Fibroblast of lung (primary cell): ENCODE data around the gene XPR1. TPM values are rescaled to one million over a fixed set of nuclear protein-coding genes. Genes with fewer than 3 reads are reported as not detected.

ENCODE experiments used
- DNase-seq, 2 donors: peaks; one replicate each; pipeline versions ENCODE4 v3.0.0 to v3.0.0-alpha.2; 2010; ENCODE audit warnings: low read depth in 2 of 2
- H2AFZ ChIP-seq: 2 replicates; pipeline ENCODE4 v1.5.1; 2012; ENCODE audit warnings: low read length, control low read depth, inconsistent platforms
- H3K27ac ChIP-seq: 2 replicates; pipeline ENCODE4 v1.5.1; 2011; ENCODE audit warnings: low read length, control low read depth; ENCODE audit not compliant: insufficient read depth
- H3K27me3 ChIP-seq: 2 replicates; pipeline ENCODE4 v1.5.1; 2011; ENCODE audit warnings: mild to moderate bottlenecking, low read length; ENCODE audit not compliant: control insufficient read depth, insufficient read depth
- H3K36me3 ChIP-seq: 2 replicates; pipeline ENCODE4 v1.5.1; 2011; ENCODE audit warnings: low read length; ENCODE audit not compliant: control insufficient read depth, insufficient read depth
- H3K4me1 ChIP-seq: 2 replicates; pipeline ENCODE4 v1.5.1; 2011; ENCODE audit warnings: low read length; ENCODE audit not compliant: control insufficient read depth, insufficient read depth; ENCODE audit errors: extremely low read depth
- H3K4me2 ChIP-seq: 2 replicates; pipeline ENCODE4 v1.5.1; 2011; ENCODE audit warnings: low read length, control low read depth; ENCODE audit not compliant: insufficient read depth; ENCODE audit errors: extremely low read depth
- H3K4me3 ChIP-seq, 4 experiments: fragments of 200-600 bp in 1 of 4; sonication (generic) in 1 of 4; replicated peaks in 1 of 4; 2 replicates each; pipeline ENCODE4 v1.5.1; 2011 to 2016; ENCODE audit warnings: low read length in 4 of 4, low read depth in 3 of 4, mild to moderate bottlenecking in 3 of 4, control low read depth in 2 of 4, inconsistent platforms in 1 of 4, mixed read lengths in 1 of 4; ENCODE audit not compliant: insufficient read depth in 1 of 4; ENCODE audit errors: control extremely low read depth in 1 of 4
- H3K79me2 ChIP-seq: 2 replicates; pipeline ENCODE4 v1.5.1; 2012; ENCODE audit warnings: mild to moderate bottlenecking, low read length, inconsistent platforms; ENCODE audit not compliant: control insufficient read depth, insufficient read depth
- H3K9ac ChIP-seq: 2 replicates; pipeline ENCODE4 v1.5.1; 2011; ENCODE audit warnings: mild to moderate bottlenecking, low read length, control low read depth; ENCODE audit not compliant: insufficient read depth
- H3K9me3 ChIP-seq: 2 replicates; pipeline ENCODE4 v1.5.1; 2012; ENCODE audit warnings: low read depth, low read length; ENCODE audit not compliant: control insufficient read depth, insufficient read depth
- H4K20me1 ChIP-seq: 2 replicates; pipeline ENCODE4 v1.5.1; 2011; ENCODE audit warnings: low read length; ENCODE audit not compliant: control insufficient read depth, insufficient read depth; ENCODE audit errors: extremely low read depth
- EZH2 ChIP-seq: IDR thresholded peaks from 2 replicates; pipeline ENCODE4 v1.5.1; 2012; ENCODE audit warnings: low read length, control low read depth, mild to moderate bottlenecking; ENCODE audit errors: missing control alignments
- polyA plus RNA-seq, 2 donors: library from polyadenylated mRNA; depleted of rRNA in 1 of 2; stranded (reverse) in 1 of 2; unstranded in 1 of 2; fragments of >200 nt; gene quantifications; 2 replicates each; pipeline ENCODE4 v1.2.1, GENCODE V29; 2011 to 2012; ENCODE audit warnings: missing spikeins in 1 of 2
- total RNA-seq: library from RNA; depleted of rRNA; stranded (reverse); fragments of >200 nt; gene quantifications from 2 replicates; pipeline ENCODE4 v1.2.1, GENCODE V29; 2014
- TF ChIP-seq, protein P1 (sequence below), 2 donors: IDR thresholded peaks in 1 of 2; conservative IDR thresholded peaks in 1 of 2; 1 replicate in 1 of 2; 2 replicates in 1 of 2; pipeline ENCODE4 v1.5.1; 2011 to 2012; ENCODE audit warnings: low read length in 2 of 2, control low read depth in 1 of 2, inconsistent platforms in 1 of 2, low read depth in 1 of 2, mild to moderate bottlenecking in 1 of 2

Gene XPR1
- total and polyA plus RNA-seq, 2 donors (not counting 1 experiment from before 2014, with no cell fraction given) = 18.4 to 31.5 TPM

DNA sequence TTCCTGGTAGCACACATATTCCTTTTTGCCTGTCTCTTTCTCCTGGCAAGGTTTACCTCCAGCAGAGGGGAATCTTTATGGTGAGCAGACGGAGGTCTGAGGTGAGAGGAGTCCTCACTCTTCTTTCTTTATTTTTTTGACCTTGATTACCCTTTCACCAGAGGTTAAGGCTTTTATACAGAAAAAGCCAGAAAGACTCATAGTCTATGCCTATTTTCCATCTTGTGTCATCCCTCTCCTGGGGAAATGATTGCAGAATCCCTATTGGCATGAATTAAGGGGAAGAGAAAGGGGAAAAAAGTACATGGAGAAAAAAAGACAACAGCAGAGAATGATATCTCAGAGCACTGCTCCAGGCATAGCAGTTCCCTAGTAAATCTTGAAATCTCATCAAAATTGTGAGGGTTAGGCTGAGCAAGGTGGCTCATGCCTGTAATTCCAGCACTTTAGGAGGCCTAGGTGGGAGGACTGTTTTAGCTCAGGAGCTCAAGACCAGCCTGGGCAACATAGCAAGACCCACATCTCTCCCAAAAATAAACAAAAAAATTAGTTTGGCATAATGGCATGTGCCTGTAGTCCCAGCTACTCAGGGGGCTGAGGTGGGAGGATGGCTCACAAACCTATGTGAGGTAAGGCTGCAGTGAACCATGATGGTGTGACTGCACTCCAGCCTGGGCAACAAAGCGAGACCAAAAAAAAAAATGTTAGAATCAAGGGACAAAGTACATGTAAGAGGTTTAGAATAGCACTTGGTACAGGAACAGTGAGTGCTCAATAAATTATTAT is 1.2 kb upstream of the XPR1 start:
- Histone ChIP-seq H3K36me3 (no peaks in the 10 kb centered on the region), H3K4me1 (no peaks in the 10 kb centered on the region), H3K27me3 (no peaks in the 10 kb centered on the region), H3K27ac (no peak overlapping the region), H3K9ac (no peak overlapping the region), H2AFZ (no peak overlapping the region), H4K20me1 (no peaks in the 10 kb centered on the region), H3K4me3 (no peak overlapping the region), H3K9me3 (no peaks in the 10 kb centered on the region), H3K4me2 (no peak overlapping the region), H3K79me2 (peaks cover 5% of the 10 kb centered on the region)
- no peak for DNase-seq
- TF ChIP-seq EZH2 = no peak
- TF ChIP-seq, protein P1, sequence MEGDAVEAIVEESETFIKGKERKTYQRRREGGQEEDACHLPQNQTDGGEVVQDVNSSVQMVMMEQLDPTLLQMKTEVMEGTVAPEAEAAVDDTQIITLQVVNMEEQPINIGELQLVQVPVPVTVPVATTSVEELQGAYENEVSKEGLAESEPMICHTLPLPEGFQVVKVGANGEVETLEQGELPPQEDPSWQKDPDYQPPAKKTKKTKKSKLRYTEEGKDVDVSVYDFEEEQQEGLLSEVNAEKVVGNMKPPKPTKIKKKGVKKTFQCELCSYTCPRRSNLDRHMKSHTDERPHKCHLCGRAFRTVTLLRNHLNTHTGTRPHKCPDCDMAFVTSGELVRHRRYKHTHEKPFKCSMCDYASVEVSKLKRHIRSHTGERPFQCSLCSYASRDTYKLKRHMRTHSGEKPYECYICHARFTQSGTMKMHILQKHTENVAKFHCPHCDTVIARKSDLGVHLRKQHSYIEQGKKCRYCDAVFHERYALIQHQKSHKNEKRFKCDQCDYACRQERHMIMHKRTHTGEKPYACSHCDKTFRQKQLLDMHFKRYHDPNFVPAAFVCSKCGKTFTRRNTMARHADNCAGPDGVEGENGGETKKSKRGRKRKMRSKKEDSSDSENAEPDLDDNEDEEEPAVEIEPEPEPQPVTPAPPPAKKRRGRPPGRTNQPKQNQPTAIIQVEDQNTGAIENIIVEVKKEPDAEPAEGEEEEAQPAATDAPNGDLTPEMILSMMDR (conservative IDR thresholded peaks at IDR 0.05 in 1 of 2, IDR thresholded peaks at IDR 0.05 in 1 of 2; ENCODE audit: low read depth in 1 of 2, low read length in 2 of 2) = no peak

DNA sequence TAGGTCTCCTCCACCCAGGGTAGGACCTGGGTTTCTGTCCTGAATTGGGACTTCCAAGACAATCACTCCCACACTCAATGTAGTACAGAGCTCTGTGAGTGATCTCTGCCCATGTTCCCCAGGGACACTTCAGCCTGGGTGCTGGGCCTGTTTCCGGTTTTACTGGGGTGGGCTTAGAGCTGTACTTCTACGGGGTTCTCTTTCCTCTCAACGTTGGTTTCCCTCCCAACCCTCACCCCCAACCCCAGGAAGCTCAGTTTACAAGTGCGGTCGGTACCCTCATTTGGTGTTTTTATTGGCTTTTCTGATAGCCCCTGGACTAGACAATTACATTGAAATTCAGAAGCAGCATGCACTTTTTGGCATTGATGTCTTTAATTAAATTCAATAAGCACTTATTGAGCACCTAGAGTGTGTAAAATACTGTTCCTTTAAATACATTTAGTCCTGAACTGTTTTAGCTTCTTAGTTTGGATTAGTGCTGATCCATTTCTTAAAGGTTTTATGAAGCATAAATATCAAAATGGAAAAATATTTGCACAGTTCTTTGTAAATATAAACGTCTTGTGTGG is 542 bp upstream of the XPR1 start:
- Histone ChIP-seq H3K9me3 (no peaks in the 10 kb centered on the region), H3K4me2 (no peak overlapping the region), H3K79me2 (peaks cover 5% of the 10 kb centered on the region), H3K27me3 (no peaks in the 10 kb centered on the region), H3K9ac (no peak overlapping the region), H3K4me1 (no peaks in the 10 kb centered on the region), H3K36me3 (no peaks in the 10 kb centered on the region), H3K4me3 (no peak overlapping the region), H3K27ac (no peak overlapping the region), H2AFZ (no peak overlapping the region), H4K20me1 (no peaks in the 10 kb centered on the region)
- TF ChIP-seq, protein P1 (conservative IDR thresholded peaks at IDR 0.05 in 1 of 2, IDR thresholded peaks at IDR 0.05 in 1 of 2; ENCODE audit: low read depth in 1 of 2, low read length in 2 of 2) = no peak
- no peak for TF ChIP-seq EZH2
- DNase-seq = no peak

DNA sequence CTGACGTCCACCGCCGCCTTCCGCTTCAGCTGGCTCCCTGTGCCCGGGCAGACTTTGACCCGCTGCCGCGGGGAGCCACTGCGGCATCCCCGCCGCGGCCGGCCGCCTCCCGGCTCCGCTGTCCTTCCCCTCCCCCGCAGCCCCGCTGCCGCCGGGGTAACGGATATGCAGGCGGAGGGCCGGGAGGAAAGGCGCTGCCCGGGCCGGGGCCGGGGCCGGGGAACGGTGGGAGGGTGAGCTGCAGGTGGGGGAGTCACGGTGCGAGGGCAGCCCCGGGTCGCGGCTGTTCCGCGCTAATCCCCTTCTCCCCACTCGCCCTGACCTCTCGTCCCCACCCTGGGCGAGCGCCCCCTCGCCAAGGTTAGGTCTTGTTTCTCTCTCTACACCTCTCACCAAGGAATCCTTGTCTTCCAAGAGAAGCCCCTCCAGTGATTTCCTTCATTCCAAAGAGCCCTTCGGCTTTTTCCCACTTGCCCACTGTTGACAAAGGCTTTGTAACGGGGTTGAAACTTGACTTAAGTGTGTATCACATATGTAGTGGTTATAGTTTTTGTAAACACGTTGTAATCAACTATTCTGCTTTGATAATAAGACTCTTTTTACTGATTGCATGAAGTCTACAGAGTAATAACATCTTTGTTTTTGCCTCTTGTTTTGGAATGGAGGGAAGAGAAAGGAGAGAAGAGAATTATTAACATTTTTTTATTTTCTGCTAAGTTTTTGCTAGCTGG is 669 bp downstream of the XPR1 start:
- Histone ChIP-seq H3K4me3 (peak overlapping the region; percentile 68 to 97 (median 83)), H3K4me2 (peak overlapping the region; percentile 87), H3K27ac (peak overlapping the region; percentile 80), H3K4me1 (no peaks in the 10 kb centered on the region), H3K36me3 (no peaks in the 10 kb centered on the region), H3K79me2 (peaks cover 5% of the 10 kb centered on the region), H3K9ac (peak overlapping the region; percentile 67), H2AFZ (peak overlapping the region; percentile 98), H3K9me3 (no peaks in the 10 kb centered on the region), H4K20me1 (no peaks in the 10 kb centered on the region), H3K27me3 (no peaks in the 10 kb centered on the region)
- TF ChIP-seq, protein P1 (conservative IDR thresholded peaks at IDR 0.05 in 1 of 2, IDR thresholded peaks at IDR 0.05 in 1 of 2; ENCODE audit: low read depth in 1 of 2, low read length in 2 of 2) = peak; percentile 9 to 17
- no peak for TF ChIP-seq EZH2
- DNase-seq = no peak
